CD14-positive monocyte (primary cell): ENCODE measurements around the gene GRIK3. TPM values are rescaled to one million over a fixed set of nuclear protein-coding genes. Genes with fewer than 3 reads are reported as not detected.

Experiments used
- DNase-seq, 3 donors: peaks; one replicate each; pipeline ENCODE4 v3.0.0-alpha.2; 2011 to 2022
- H2AFZ ChIP-seq: 2 replicates; pipeline ENCODE4 v1.6.0; 2012; ENCODE audit warnings: mild to moderate bottlenecking, low read depth, low read length, inconsistent platforms; ENCODE audit not compliant: insufficient read depth, poor library complexity, severe bottlenecking
- H3K27ac ChIP-seq, 2 donors: 1 replicate in 1 of 2; 2 replicates in 1 of 2; pipeline ENCODE4 v1.5.1; 2012 to 2013; ENCODE audit warnings: low read length in 2 of 2, control low read depth in 1 of 2, inconsistent platforms in 1 of 2, low read depth in 1 of 2, mild to moderate bottlenecking in 1 of 2
- H3K27me3 ChIP-seq, 2 donors: one replicate each; pipeline versions ENCODE4 v1.6.0 to v1.6.1; 2011 to 2013; ENCODE audit warnings: low read length in 2 of 2; ENCODE audit not compliant: control insufficient read depth in 2 of 2, insufficient read depth in 2 of 2
- H3K36me3 ChIP-seq, 2 donors: replicated peaks in 1 of 2; 1 replicate in 1 of 2; 2 replicates in 1 of 2; pipeline versions ENCODE4 v1.5.1 to v1.6.1; 2012 to 2013; ENCODE audit warnings: low read length in 2 of 2, control low read depth in 1 of 2, inconsistent platforms in 1 of 2, mild to moderate bottlenecking in 1 of 2; ENCODE audit not compliant: insufficient read depth in 2 of 2, control insufficient read depth in 1 of 2
- H3K4me1 ChIP-seq, 2 donors: 1 replicate in 1 of 2; 2 replicates in 1 of 2; pipeline versions ENCODE4 v1.5.1 to v1.6.1; 2012 to 2013; ENCODE audit warnings: low read length in 2 of 2, control low read depth in 1 of 2, inconsistent platforms in 1 of 2, mild to moderate bottlenecking in 1 of 2, moderate library complexity in 1 of 2; ENCODE audit not compliant: insufficient read depth in 2 of 2, control insufficient read depth in 1 of 2
- H3K4me2 ChIP-seq: replicated peaks from 2 replicates; pipeline ENCODE3; 2012; ENCODE audit warnings: low read length, moderate library complexity, mild to moderate bottlenecking; ENCODE audit not compliant: poor library complexity, severe bottlenecking; ENCODE audit errors: extremely low read depth
- H3K4me3 ChIP-seq, 3 experiments: fragments of 200-600 bp in 1 of 3; sonication (generic) in 1 of 3; replicated peaks in 1 of 3; 1 replicate in 2 of 3; 2 replicates in 1 of 3; pipeline ENCODE4 v1.5.1; 2011 to 2013; ENCODE audit warnings: low read length in 3 of 3, mild to moderate bottlenecking in 3 of 3, control low read depth in 2 of 3, low read depth in 2 of 3, inconsistent platforms in 1 of 3, moderate library complexity in 1 of 3
- H3K79me2 ChIP-seq: 2 replicates; pipeline ENCODE4 v1.6.0; 2012; ENCODE audit warnings: mild to moderate bottlenecking, control low read depth, inconsistent platforms, low read length, moderate library complexity; ENCODE audit not compliant: insufficient read depth
- H3K9ac ChIP-seq: 2 replicates; pipeline ENCODE4 v1.6.0; 2017; ENCODE audit warnings: low read length, mild to moderate bottlenecking; ENCODE audit not compliant: insufficient read depth, poor library complexity, severe bottlenecking
- H3K9me3 ChIP-seq, 2 donors: replicated peaks in 1 of 2; 1 replicate in 1 of 2; 2 replicates in 1 of 2; pipeline versions ENCODE4 v1.5.1 to v1.6.1; 2012 to 2013; ENCODE audit warnings: low read length in 2 of 2, control low read depth in 1 of 2; ENCODE audit not compliant: control insufficient read depth in 1 of 2, insufficient read depth in 1 of 2
- H4K20me1 ChIP-seq: 2 replicates; pipeline ENCODE4 v1.6.0; 2012; ENCODE audit warnings: mild to moderate bottlenecking, low read length, control low read depth, moderate library complexity; ENCODE audit not compliant: insufficient read depth
- H3K27ac Mint-ChIP-seq, 7 donors: one replicate each; pipeline ENCODE4 v1.8.0; 2020; ENCODE audit warnings: mild to moderate bottlenecking in 7 of 7, mixed read lengths in 7 of 7, moderate library complexity in 6 of 7, inconsistent platforms in 2 of 7
- H3K27me3 Mint-ChIP-seq, 3 donors: one replicate each; pipeline ENCODE4 v1.8.0; 2021 to 2022; ENCODE audit warnings: low read depth in 3 of 3, mild to moderate bottlenecking in 3 of 3, mixed read lengths in 3 of 3, moderate library complexity in 3 of 3, inconsistent platforms in 1 of 3
- H3K36me3 Mint-ChIP-seq, 2 donors: one replicate each; pipeline ENCODE4 v1.8.0; 2020; ENCODE audit warnings: mixed read lengths in 2 of 2, inconsistent platforms in 1 of 2, mild to moderate bottlenecking in 1 of 2
- H3K4me1 Mint-ChIP-seq: one replicate; pipeline ENCODE4 v1.8.0; 2020; ENCODE audit warnings: mild to moderate bottlenecking, mixed read lengths
- H3K4me3 Mint-ChIP-seq, 2 donors: one replicate each; pipeline ENCODE4 v1.8.0; 2020; ENCODE audit warnings: mild to moderate bottlenecking in 2 of 2, mixed read lengths in 2 of 2, moderate library complexity in 1 of 2
- H3K9me3 Mint-ChIP-seq, 7 donors: one replicate each; pipeline ENCODE4 v1.8.0; 2020 to 2022; ENCODE audit warnings: mixed read lengths in 7 of 7, mild to moderate bottlenecking in 6 of 7, moderate library complexity in 6 of 7, inconsistent platforms in 2 of 7
- CTCF ChIP-seq: fragments of 200-600 bp; IDR thresholded peaks from one replicate; pipeline ENCODE4 v1.8.0; 2022; ENCODE audit warnings: antibody characterized with exemption, mild to moderate bottlenecking
- whole genome bisulfite sequencing: methylation state at CpG from one replicate; pipeline ENCODE4 v1.1.5; 2013; ENCODE audit warnings: missing lambda C conversion rate; ENCODE audit not compliant: insufficient coverage; 5-methylcytosine and 5-hydroxymethylcytosine counted together
- intact Hi-C, 2 donors: fragments of 100-400 bp; cut with micrococcal nuclease; formaldehyde crosslinking; loops; one replicate each; pipeline versions ENCODE4 v1.15.0 to v1.15.1; 2023
- polyA plus RNA-seq, 3 donors: library from polyadenylated mRNA; depleted of rRNA in 1 of 3; unstranded in 2 of 3; stranded (reverse) in 1 of 3; fragments of 300-500 nt in 2 of 3; fragments of >200 nt in 1 of 3; fragmentation: Illumina TruSeq in 2 of 3; gene quantifications; 1 replicate in 2 of 3; 2 replicates in 1 of 3; pipeline ENCODE4 v1.2.3, GENCODE V29; 2012 to 2021

The GRIK3 gene
- polyA plus RNA-seq, 3 donors: not detected

GRCh38 chr1:36984675-36985074 is 49.6 kb downstream of the GRIK3 start:
- H3K79me2 ChIP-seq: no peaks in the 10 kb centered on the region
- no peak overlapping the region for H3K9ac ChIP-seq
- no peak overlapping the region for H3K27ac ChIP-seq
- Mint-ChIP-seq H3K9me3 (no peaks in the 10 kb centered on the region), H3K27me3 (peaks cover 5 to 8% (median 7%) of the 10 kb centered on the region in 3 donors), H3K36me3 (no peaks in the 10 kb centered on the region), H3K27ac (no peak overlapping the region), H3K4me3 (no peak overlapping the region), H3K4me1 (no peaks in the 10 kb centered on the region)
- H3K4me1 ChIP-seq: no peaks in the 10 kb centered on the region
- no peak for TF ChIP-seq CTCF
- no peaks in the 10 kb centered on the region for H3K27me3 ChIP-seq
- H3K4me2 ChIP-seq: no peak overlapping the region
- no peaks in the 10 kb centered on the region for H3K36me3 ChIP-seq
- H3K4me3 ChIP-seq: no peak overlapping the region
- WGBS: 75% methylated on average over 9 of the region's 9 CpGs
- H2AFZ ChIP-seq: no peak overlapping the region
- no peaks in the 10 kb centered on the region for H3K9me3 ChIP-seq
- no peak for DNase-seq
- intact Hi-C loops: no loop called here
- H4K20me1 ChIP-seq: no peaks in the 10 kb centered on the region

GRCh38 chr1:36984026-36984425 is 50.3 kb downstream of the GRIK3 start:
- no peak overlapping the region for H3K4me2 ChIP-seq
- no peaks in the 10 kb centered on the region for H3K4me1 ChIP-seq
- H3K27me3 ChIP-seq: no peaks in the 10 kb centered on the region
- no peaks in the 10 kb centered on the region for H4K20me1 ChIP-seq
- H3K4me1 Mint-ChIP-seq: no peaks in the 10 kb centered on the region
- no peak overlapping the region for H3K4me3 ChIP-seq
- H3K36me3 ChIP-seq: no peaks in the 10 kb centered on the region
- intact Hi-C loops: no loop called here
- no peak overlapping the region for H3K27ac ChIP-seq
- peaks cover 5 to 11% (median 8%) of the 10 kb centered on the region in 3 donors for H3K27me3 Mint-ChIP-seq
- no peak overlapping the region for H3K9ac ChIP-seq
- no peak overlapping the region for H3K27ac Mint-ChIP-seq
- no peak overlapping the region for H3K4me3 Mint-ChIP-seq
- no peaks in the 10 kb centered on the region for H3K79me2 ChIP-seq
- H3K9me3 ChIP-seq: no peaks in the 10 kb centered on the region
- H3K9me3 Mint-ChIP-seq: no peaks in the 10 kb centered on the region
- 91% methylated on average over 6 of the region's 6 CpGs for WGBS
- no peak overlapping the region for H2AFZ ChIP-seq
- DNase-seq: no peak
- no peak for TF ChIP-seq CTCF
- no peaks in the 10 kb centered on the region for H3K36me3 Mint-ChIP-seq
